ENCODE data around the gene FRS3.
"Not testable (repeated sequence)": the region's sequence is repeated elsewhere in the genome, so short reads cannot be mapped to it uniquely, and the experiment has no call there.

Gene FRS3

GRCh38 chr6:41779788-41780550, at the start of gene FRS3:
Gene FRS3, minus strand, starts transcription at chr6:41779900. Its CDS starts 2,913 bp downstream, at chr6:41776987.
- H3K4me3 Mint-ChIP-seq = peak within 1 kb of the TSS; percentile 86
- peaks cover 5% of the 10 kb centered on the region for H3K36me3 Mint-ChIP-seq
- peaks cover 15% of the 10 kb centered on the region for H3K4me1 Mint-ChIP-seq
- peak; percentile 100 for DNase-seq (ENCODE audit: low spot score in 2 of 2)
- peak; percentile 94 for ATAC-seq
- H3K9me3 Mint-ChIP-seq = no peaks in the 10 kb centered on the region
- H3K27ac Mint-ChIP-seq = peak within 1 kb of the TSS; percentile 83

DNA sequence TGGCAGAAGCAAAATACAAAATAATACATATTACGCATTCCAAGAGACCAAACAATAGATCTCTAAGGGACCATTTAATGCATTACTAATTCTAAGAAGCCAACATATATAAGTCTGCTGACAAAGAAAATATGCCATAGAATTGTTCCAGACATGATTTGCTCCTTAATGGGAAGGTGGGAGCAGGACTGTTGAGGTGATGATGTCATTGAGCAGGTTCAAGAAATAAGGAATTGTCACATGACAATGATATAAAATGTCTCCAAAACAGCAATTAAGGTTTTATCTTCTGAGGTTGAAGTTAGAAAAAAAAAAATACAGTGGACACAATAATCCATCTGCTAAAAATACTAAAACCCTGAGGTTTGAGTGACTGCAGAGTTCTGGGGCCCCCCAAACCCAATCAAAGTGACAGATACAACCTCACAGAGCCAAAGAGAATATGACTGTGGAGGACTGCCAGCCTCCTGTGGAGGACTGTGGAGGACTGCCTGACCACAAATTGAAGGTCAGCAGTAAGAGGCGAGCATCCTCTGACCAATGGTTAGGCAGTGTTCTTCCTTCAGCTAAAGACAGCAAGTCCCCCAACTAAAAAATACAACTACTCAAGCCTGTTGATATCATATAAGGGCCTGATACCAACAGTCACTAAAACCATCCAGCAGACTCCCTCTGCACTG, 46.8 kb upstream of the FRS3 start:
- H3K27ac Mint-ChIP-seq = no peak overlapping the region
- H3K9me3 Mint-ChIP-seq = no peaks in the 10 kb centered on the region
- no peak overlapping the region for H3K4me3 Mint-ChIP-seq
- ATAC-seq = no peak
- DNase-seq (ENCODE audit: low spot score in 2 of 2) = no peak
- H3K36me3 Mint-ChIP-seq = peaks cover 4% of the 10 kb centered on the region
- no peaks in the 10 kb centered on the region for H3K4me1 Mint-ChIP-seq

GRCh38 chr6:41824571-41825569, 45.2 kb upstream of the FRS3 start:
- Mint-ChIP-seq H3K9me3 (no peaks in the 10 kb centered on the region), H3K36me3 (peaks cover 4% of the 10 kb centered on the region), H3K4me3 (no peak overlapping the region), H3K27ac (no peak overlapping the region), H3K4me1 (no peaks in the 10 kb centered on the region)
- no peak for ATAC-seq
- no peak for DNase-seq (ENCODE audit: low spot score in 2 of 2)

DNA sequence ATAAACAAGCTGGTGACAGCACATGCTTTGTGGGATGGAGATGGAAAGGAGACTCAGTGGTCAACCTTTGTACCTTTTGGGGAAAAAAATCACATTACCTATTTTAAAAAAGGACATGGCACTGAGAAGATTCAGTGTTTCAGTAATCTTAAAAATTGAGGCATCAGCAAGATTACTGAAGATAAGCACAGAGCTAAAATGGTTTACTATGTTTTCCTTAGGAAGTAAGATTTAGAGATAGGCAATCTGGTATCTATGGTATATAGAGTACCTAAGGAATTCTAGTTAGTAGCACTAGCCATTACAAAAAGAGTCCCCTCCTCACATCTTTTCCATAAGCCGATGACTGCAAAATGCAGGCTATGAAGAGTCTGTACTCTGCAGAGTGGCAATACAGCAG, 43.5 kb upstream of the FRS3 start:
- DNase-seq (ENCODE audit: low spot score in 2 of 2) (no peak), ATAC-seq (no peak)
- Mint-ChIP-seq H3K4me1 (no peaks in the 10 kb centered on the region), H3K9me3 (no peaks in the 10 kb centered on the region), H3K4me3 (no peak overlapping the region), H3K27ac (no peak overlapping the region), H3K36me3 (peaks cover 4% of the 10 kb centered on the region)

DNA sequence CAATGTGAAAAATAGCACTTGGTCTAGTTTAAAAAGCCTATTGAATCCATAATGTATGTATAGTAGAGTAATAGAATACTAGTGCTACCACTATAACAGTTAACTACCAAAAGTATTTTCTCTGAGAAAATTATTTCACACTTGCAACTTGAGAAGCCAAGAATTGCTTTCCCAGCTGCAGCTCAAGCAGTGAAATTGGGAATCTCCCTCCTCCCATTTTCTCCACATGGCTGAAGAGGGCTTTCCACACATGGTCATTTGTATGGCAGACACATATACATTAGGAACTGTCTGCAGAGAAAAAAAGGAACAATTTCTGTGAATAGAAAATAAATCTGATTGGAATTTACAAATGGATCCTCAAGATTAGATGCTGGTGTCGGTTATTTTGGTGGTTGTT, 42.3 kb upstream of the FRS3 start:
- H3K9me3 Mint-ChIP-seq = no peaks in the 10 kb centered on the region
- H3K36me3 Mint-ChIP-seq = peaks cover 4% of the 10 kb centered on the region
- ATAC-seq = no peak
- no peak overlapping the region for H3K27ac Mint-ChIP-seq
- no peaks in the 10 kb centered on the region for H3K4me1 Mint-ChIP-seq
- H3K4me3 Mint-ChIP-seq = no peak overlapping the region
- DNase-seq (ENCODE audit: low spot score in 2 of 2) = no peak

DNA sequence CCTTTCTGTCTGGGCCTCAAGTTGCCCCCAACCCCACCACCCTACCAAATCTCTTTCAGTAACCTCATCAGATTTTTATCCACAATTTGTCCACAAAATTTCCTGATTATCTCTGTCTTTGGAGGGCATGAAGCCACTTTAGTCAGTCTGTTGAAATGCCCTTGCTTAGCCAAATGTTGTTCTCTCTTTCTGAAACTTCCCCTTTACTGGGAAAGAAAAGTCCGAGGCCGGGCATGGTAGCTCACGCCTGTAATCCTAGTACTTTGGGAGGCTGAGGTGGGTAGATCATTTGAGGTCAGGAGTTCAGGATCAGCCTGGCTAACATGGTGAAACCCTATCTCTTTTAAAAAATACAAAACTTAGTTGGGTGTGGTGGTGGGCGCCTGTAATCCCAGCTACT, 41.6 kb upstream of the FRS3 start:
- Mint-ChIP-seq H3K4me1 (no peaks in the 10 kb centered on the region), H3K36me3 (peaks cover 4% of the 10 kb centered on the region), H3K9me3 (no peaks in the 10 kb centered on the region), H3K4me3 (no peak overlapping the region), H3K27ac (no peak overlapping the region)
- ATAC-seq (no peak), DNase-seq (ENCODE audit: low spot score in 2 of 2) (no peak)

- H3K4me3 Mint-ChIP-seq = no peak overlapping the region
- no peaks in the 10 kb centered on the region for H3K36me3 Mint-ChIP-seq
- ATAC-seq = no peak
- H3K27ac Mint-ChIP-seq = no peak overlapping the region
- H3K4me1 Mint-ChIP-seq = no peaks in the 10 kb centered on the region
- no peaks in the 10 kb centered on the region for H3K9me3 Mint-ChIP-seq
- DNase-seq (ENCODE audit: low spot score in 2 of 2) = no peak
Observed at GRCh38 chr6:41818271-41819054, 38.8 kb upstream of the FRS3 start.

GRCh38 chr6:41815587-41815986, 35.9 kb upstream of the FRS3 start:
- Mint-ChIP-seq H3K27ac (no peak overlapping the region), H3K9me3 (no peaks in the 10 kb centered on the region), H3K36me3 (no peaks in the 10 kb centered on the region), H3K4me1 (no peaks in the 10 kb centered on the region), H3K4me3 (no peak overlapping the region)
- DNase-seq (ENCODE audit: low spot score in 2 of 2) (no peak), ATAC-seq (no peak)

- no peaks in the 10 kb centered on the region for H3K4me1 Mint-ChIP-seq
- no peak for ATAC-seq
- no peak overlapping the region for H3K27ac Mint-ChIP-seq
- DNase-seq (ENCODE audit: low spot score in 2 of 2) = no peak
- H3K36me3 Mint-ChIP-seq = no peaks in the 10 kb centered on the region
- H3K9me3 Mint-ChIP-seq = no peaks in the 10 kb centered on the region
- H3K4me3 Mint-ChIP-seq = no peak overlapping the region
Observed at GRCh38 chr6:41814629-41815028, 34.9 kb upstream of the FRS3 start.

DNA sequence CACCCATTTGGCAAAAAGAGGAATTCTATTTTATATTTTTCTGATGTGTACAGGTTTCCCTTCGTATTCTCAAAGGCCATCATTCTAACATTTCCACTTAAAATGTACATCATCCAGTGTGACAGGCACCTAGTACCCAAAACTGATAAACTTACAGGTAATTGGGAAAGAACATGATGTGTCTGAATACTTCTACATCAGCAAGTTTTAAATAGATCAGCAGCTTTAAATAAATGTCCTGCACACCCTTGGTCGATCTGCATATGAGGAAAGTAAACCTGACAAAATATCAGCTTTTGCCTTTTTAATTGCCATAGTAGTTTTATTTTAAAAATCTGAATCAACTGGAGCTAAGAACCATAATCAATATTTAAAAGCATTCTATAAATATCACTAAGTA, 34.3 kb upstream of the FRS3 start:
- Mint-ChIP-seq H3K4me1 (no peaks in the 10 kb centered on the region), H3K4me3 (no peak overlapping the region), H3K9me3 (no peaks in the 10 kb centered on the region), H3K36me3 (no peaks in the 10 kb centered on the region), H3K27ac (no peak overlapping the region)
- no peak for DNase-seq (ENCODE audit: low spot score in 2 of 2)
- no peak for ATAC-seq

DNA sequence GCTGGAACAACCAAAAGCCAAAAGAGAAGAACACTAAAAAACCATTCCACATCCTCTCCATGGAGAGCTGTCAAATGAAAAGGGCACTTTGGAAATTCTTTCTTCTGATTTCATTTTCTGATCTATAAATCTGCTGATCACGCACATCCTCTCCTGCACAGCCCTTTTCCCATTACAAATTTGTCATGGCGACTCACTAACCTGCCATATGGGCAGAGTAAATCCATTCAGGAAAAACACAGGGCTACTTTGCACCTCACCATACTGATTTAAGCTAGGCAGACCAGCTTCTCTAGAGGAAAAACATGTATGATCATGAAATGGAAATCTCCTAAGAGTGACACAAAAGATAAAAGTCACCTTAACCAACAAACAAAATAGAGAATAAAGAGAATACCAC, 33.8 kb upstream of the FRS3 start:
- Mint-ChIP-seq H3K9me3 (no peaks in the 10 kb centered on the region), H3K36me3 (no peaks in the 10 kb centered on the region), H3K4me3 (no peak overlapping the region), H3K27ac (no peak overlapping the region), H3K4me1 (no peaks in the 10 kb centered on the region)
- no peak for DNase-seq (ENCODE audit: low spot score in 2 of 2)
- ATAC-seq = no peak

GRCh38 chr6:41811946-41812345, 32.2 kb upstream of the FRS3 start:
- H3K9me3 Mint-ChIP-seq; H3K36me3 Mint-ChIP-seq; DNase-seq (ENCODE audit: low spot score in 2 of 2); H3K4me1 Mint-ChIP-seq; H3K4me3 Mint-ChIP-seq; H3K27ac Mint-ChIP-seq; ATAC-seq: not testable (repeated sequence)

- H3K4me3 Mint-ChIP-seq = no peak overlapping the region
- H3K36me3 Mint-ChIP-seq = peaks cover under 1% of the 10 kb centered on the region
- ATAC-seq (no peak), DNase-seq (ENCODE audit: low spot score in 2 of 2) (no peak)
- no peak overlapping the region for H3K27ac Mint-ChIP-seq
- no peaks in the 10 kb centered on the region for H3K4me1 Mint-ChIP-seq
- H3K9me3 Mint-ChIP-seq = no peaks in the 10 kb centered on the region
Observed at GRCh38 chr6:41811095-41811494, 31.4 kb upstream of the FRS3 start.

DNA sequence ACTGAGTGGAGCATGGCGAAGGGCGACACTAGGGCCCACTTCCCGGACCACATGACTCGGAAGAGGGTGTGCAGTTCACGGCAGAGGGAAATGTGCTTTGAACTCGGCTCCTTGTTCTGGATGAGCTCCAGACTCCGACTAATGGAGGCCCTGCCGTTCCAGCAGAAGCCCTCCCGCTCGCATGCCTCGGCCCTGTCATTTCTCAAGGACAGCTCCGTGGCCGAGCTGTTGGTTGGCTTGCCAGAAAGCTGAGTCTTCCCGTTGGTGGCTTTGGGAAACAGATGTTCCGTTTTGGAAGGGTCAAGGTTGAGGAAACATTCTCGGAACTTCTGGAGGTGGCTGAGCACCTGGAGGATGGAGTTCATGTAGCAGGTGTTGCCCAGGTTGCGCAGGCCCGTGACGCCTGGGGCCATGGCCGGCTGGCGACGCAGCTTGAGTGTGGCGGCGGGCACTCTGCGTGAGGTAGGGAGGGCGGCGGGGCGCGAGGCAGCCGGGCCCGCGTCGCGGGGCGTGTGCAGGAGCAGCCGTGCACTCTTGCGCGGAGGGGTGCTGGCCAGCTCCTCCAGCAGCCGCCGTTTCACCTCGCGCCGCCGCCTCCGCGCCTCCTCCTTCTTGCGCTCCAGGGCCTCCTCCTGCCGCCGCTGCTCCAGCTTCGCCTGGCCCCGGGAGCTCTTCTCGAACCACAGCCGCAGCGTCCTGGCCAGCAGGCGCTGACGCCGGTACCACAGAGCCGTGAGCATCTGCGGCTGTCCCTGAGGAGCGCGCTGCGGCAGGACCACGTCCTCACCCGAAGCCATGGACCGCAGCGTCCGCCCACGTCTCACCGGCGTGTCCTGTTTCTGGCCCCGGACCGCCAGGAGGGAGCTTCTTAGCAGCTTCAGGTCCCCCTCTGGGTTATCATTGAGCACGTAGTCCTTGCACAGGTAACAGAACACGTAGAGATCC, 26.4 kb upstream of the FRS3 start:
- H3K36me3 Mint-ChIP-seq = peaks cover 6% of the 10 kb centered on the region
- no peaks in the 10 kb centered on the region for H3K9me3 Mint-ChIP-seq
- no peak overlapping the region for H3K4me3 Mint-ChIP-seq
- H3K4me1 Mint-ChIP-seq = no peaks in the 10 kb centered on the region
- no peak overlapping the region for H3K27ac Mint-ChIP-seq
- DNase-seq (ENCODE audit: low spot score in 2 of 2) (no peak), ATAC-seq (no peak)
